Measurements from ENCODE around the gene TEKTIP1.

DNA sequence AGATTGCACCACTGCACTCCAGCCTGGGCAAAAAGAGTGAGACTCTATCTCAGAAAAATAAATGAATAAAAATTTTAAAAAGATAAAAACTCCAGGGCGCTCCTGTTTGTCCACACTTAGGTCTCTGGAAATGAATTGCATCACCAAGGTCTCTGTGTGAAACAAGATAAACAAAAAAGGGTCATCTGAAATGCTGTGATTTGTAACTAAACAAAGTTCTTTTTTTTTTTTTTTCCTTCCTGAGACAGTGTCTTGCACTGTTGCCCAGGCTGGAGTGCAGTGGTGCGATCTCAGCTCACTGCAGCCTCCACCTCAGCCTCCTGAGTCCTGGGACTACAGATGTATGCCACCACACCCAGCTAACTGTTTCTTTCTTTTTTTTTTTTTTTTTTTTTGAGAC is 21.3 kb upstream of the TEKTIP1 start:
- TF ChIP-seq, protein P1, sequence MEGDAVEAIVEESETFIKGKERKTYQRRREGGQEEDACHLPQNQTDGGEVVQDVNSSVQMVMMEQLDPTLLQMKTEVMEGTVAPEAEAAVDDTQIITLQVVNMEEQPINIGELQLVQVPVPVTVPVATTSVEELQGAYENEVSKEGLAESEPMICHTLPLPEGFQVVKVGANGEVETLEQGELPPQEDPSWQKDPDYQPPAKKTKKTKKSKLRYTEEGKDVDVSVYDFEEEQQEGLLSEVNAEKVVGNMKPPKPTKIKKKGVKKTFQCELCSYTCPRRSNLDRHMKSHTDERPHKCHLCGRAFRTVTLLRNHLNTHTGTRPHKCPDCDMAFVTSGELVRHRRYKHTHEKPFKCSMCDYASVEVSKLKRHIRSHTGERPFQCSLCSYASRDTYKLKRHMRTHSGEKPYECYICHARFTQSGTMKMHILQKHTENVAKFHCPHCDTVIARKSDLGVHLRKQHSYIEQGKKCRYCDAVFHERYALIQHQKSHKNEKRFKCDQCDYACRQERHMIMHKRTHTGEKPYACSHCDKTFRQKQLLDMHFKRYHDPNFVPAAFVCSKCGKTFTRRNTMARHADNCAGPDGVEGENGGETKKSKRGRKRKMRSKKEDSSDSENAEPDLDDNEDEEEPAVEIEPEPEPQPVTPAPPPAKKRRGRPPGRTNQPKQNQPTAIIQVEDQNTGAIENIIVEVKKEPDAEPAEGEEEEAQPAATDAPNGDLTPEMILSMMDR (IDR thresholded peaks at IDR 0.05), result no peak
- no peak for TF ChIP-seq SIN3A (IDR thresholded peaks at IDR 0.05; ENCODE audit: borderline replicate concordance, insufficient read depth, low read depth, low read length)
